HepG2 (cell line): Measurements from ENCODE around the gene INO80. TPM values are rescaled to one million over a fixed set of nuclear protein-coding genes. Genes with fewer than 3 reads are reported as not detected.

Experiments
- ELF3 ChIP-seq: IDR thresholded peaks from 2 replicates; pipeline ENCODE4 v1.6.1; 2016; ENCODE audit warnings: missing genetic modification reagents, missing compliant biosample characterization
- GATA4 ChIP-seq: sonication (generic); IDR thresholded peaks from 2 replicates; pipeline ENCODE4 v1.6.1; 2016; ENCODE audit warnings: antibody characterized with exemption, low read depth, borderline replicate concordance
- GATAD1 ChIP-seq: IDR thresholded peaks from 2 replicates; pipeline ENCODE4 v1.6.1; 2016; ENCODE audit warnings: missing genetic modification reagents, missing compliant biosample characterization
- GATAD2A ChIP-seq: IDR thresholded peaks from 2 replicates; pipeline ENCODE4 v1.6.1; 2016
- HNF4A ChIP-seq: sonication (generic); formaldehyde crosslinking; IDR thresholded peaks from 2 replicates; pipeline ENCODE4 v1.4.0; 2020; ENCODE audit warnings: missing genetic modification reagents
- HOXA5 ChIP-seq: sonication (generic); formaldehyde crosslinking; IDR thresholded peaks from 2 replicates; pipeline ENCODE4 v1.4.0; 2020; ENCODE audit warnings: missing genetic modification reagents
- KAT8 ChIP-seq: IDR thresholded peaks from 2 replicates; pipeline ENCODE4 v1.6.1; 2016; ENCODE audit warnings: missing genetic modification reagents, missing compliant biosample characterization
- KLF13 ChIP-seq: sonication (generic); formaldehyde crosslinking; IDR thresholded peaks from 2 replicates; pipeline ENCODE4 v1.4.0; 2020; ENCODE audit warnings: mild to moderate bottlenecking, missing genetic modification reagents
- MEF2D ChIP-seq: sonication (generic); formaldehyde crosslinking; IDR thresholded peaks from 2 replicates; pipeline ENCODE4 v1.5.1; 2020; ENCODE audit warnings: mild to moderate bottlenecking, missing genetic modification reagents
- MXD4 ChIP-seq: IDR thresholded peaks from 2 replicates; pipeline ENCODE4 v1.6.1; 2016; ENCODE audit warnings: mild to moderate bottlenecking, missing biosample characterization, missing genetic modification reagents
- NFE2L1 ChIP-seq: sonication (generic); formaldehyde crosslinking; IDR thresholded peaks from 2 replicates; pipeline ENCODE4 v1.4.0; 2020; ENCODE audit warnings: missing genetic modification reagents, mild to moderate bottlenecking, borderline replicate concordance
- TEAD2 ChIP-seq: sonication (generic); formaldehyde crosslinking; IDR thresholded peaks from 2 replicates; pipeline ENCODE4 v1.9.0; 2021; ENCODE audit warnings: missing genetic modification reagents
- YEATS4 ChIP-seq: sonication (generic); formaldehyde crosslinking; IDR thresholded peaks from 2 replicates; pipeline ENCODE4 v1.4.0; 2020; ENCODE audit warnings: missing genetic modification reagents, borderline replicate concordance
- ZFYVE20 ChIP-seq: sonication (generic); formaldehyde crosslinking; IDR thresholded peaks from 2 replicates; pipeline ENCODE4 v1.8.0; 2023; ENCODE audit warnings: low read depth, mild to moderate bottlenecking, moderate library complexity, missing genetic modification reagents, borderline replicate concordance
- ZIK1 ChIP-seq: sonication (generic); formaldehyde crosslinking; IDR thresholded peaks from 2 replicates; pipeline ENCODE4 v1.5.0; 2020; ENCODE audit warnings: mild to moderate bottlenecking, low read depth, missing genetic modification reagents, borderline replicate concordance
- ZNF12 ChIP-seq: sonication (generic); formaldehyde crosslinking; IDR thresholded peaks from 2 replicates; pipeline ENCODE4 v1.5.0; 2020; ENCODE audit warnings: missing genetic modification reagents
- ZNF296 ChIP-seq: sonication (generic); formaldehyde crosslinking; conservative IDR thresholded peaks from 2 replicates; pipeline ENCODE4 v1.5.0; 2020; ENCODE audit warnings: mild to moderate bottlenecking, missing genetic modification reagents
- ZNF501 ChIP-seq: sonication (generic); formaldehyde crosslinking; IDR thresholded peaks from 2 replicates; pipeline ENCODE4 v1.5.1; 2020; ENCODE audit warnings: mild to moderate bottlenecking, moderate library complexity, missing genetic modification reagents
- ZNF605 ChIP-seq: sonication (generic); formaldehyde crosslinking; IDR thresholded peaks from 2 replicates; pipeline ENCODE4 v1.8.0; 2022; ENCODE audit warnings: mild to moderate bottlenecking, missing genetic modification reagents
- ZNF746 ChIP-seq: sonication (generic); formaldehyde crosslinking; IDR thresholded peaks from 2 replicates; pipeline ENCODE4 v1.8.0; 2022; ENCODE audit warnings: mild to moderate bottlenecking, missing genetic modification reagents
- ZNF788 ChIP-seq: sonication (generic); formaldehyde crosslinking; IDR thresholded peaks from 2 replicates; pipeline ENCODE4 v1.5.0; 2020; ENCODE audit warnings: mild to moderate bottlenecking, missing genetic modification reagents, borderline replicate concordance
- polyA plus RNA-seq, 8 experiments: library from polyadenylated mRNA; depleted of rRNA in 3 of 8; stranded (reverse) in 7 of 8; unstranded in 1 of 8; fragments of >200 nt; fragmentation: Illumina TruSeq in 4 of 8; extraction: Trizol in 4 of 8; gene quantifications; 2 replicates each; pipeline versions ENCODE4 v1.2.1 to v1.2.3, GENCODE V29; 2011 to 2016; ENCODE audit warnings: low read depth in 4 of 8, missing spikeins in 1 of 8, mixed read lengths in 1 of 8; ENCODE audit not compliant: insufficient read depth in 1 of 8
- total RNA-seq, 5 experiments: library from RNA; depleted of rRNA; stranded (reverse); fragments of >200 nt; fragmentation: Illumina TruSeq; extraction: Trizol; gene quantifications; 2 replicates each; pipeline ENCODE4 v1.2.3, GENCODE V29; 2016; ENCODE audit warnings: low read depth in 1 of 5
- TF ChIP-seq, protein P1 (sequence below): IDR thresholded peaks from 2 replicates; pipeline ENCODE4 v1.6.1; 2016; ENCODE audit warnings: low read depth, borderline replicate concordance
- TF ChIP-seq, protein P2 (sequence below): sonication (generic); formaldehyde crosslinking; IDR thresholded peaks from 2 replicates; pipeline ENCODE4 v1.8.0; 2022; ENCODE audit warnings: low read depth, missing genetic modification reagents
- TF ChIP-seq, protein P3 (sequence below): sonication (generic); IDR thresholded peaks from 2 replicates; pipeline ENCODE4 v1.6.1; 2016; ENCODE audit warnings: low read depth, borderline replicate concordance
- TF ChIP-seq, protein P4 (sequence below): sonication (generic); formaldehyde crosslinking; IDR thresholded peaks from 2 replicates; pipeline ENCODE4 v1.5.0; 2020; ENCODE audit warnings: mild to moderate bottlenecking, missing genetic modification reagents, moderate library complexity
- TF ChIP-seq, protein P5 (sequence below): sonication (generic); formaldehyde crosslinking; IDR thresholded peaks from 2 replicates; pipeline ENCODE4 v1.4.0; 2020; ENCODE audit warnings: missing genetic modification reagents

The INO80 gene
- total and polyA plus RNA-seq, 2 of the 13 experiments (the other 11 are each of a cell fraction or from before 2014, with no cell fraction given): 3.6 to 14.8 TPM

DNA sequence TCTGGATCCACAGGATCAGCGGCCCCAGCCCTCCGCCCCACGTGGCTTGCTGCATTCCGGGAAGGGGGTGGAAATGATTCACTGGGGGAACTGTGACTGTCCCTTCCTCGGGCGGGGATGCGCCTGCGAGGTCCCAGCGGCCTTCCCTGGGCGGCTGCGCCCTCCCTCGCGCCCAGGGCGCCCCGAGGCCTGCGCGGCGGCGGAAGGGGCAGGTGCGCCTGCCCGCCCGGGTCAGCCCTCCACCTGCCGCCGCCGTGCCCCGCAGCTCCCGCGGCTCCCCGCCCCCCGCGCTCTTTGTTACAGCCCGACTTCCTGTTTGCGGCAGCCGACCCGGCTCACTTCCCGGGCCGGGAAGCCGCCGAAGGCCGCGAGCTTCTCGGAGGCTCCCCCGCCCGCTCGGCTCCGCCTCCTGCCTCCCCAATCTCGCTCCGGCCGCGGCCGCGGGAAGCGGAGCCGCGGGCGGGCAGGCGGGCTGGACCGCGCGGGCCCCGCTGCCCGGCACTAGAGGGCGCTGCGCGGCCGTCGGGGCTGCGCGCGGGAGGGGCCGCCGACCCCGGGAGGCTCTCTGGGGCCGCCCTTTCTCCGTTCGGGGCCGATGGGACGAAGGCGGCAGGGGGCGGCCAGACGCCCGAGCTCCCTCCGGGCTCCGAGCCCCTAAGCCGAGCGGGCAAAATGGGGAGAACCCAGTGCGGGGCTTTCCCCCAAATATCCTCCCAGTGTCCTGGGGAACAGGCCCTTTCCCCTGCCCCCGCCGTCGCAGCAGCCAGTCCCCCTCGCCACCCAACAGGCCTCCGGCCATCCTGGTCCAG is 174.3 kb downstream of the INO80 start (continued):
- TF ChIP-seq, protein P1, sequence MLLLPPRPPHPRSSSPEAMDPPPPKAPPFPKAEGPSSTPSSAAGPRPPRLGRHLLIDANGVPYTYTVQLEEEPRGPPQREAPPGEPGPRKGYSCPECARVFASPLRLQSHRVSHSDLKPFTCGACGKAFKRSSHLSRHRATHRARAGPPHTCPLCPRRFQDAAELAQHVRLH: peak; percentile 45; the same call in 1 of the 2 replicates
- TF ChIP-seq ZFYVE20 (CRISPR knock-in tag): peak; percentile 56; the same call in 1 of the 2 replicates
- TF ChIP-seq MXD4 (CRISPR knock-in tag): no peak
- no peak for TF ChIP-seq GATA4
- TF ChIP-seq GATAD1 (CRISPR knock-in tag): no peak
- TF ChIP-seq HOXA5 (CRISPR knock-in tag): 0 out of 2 replicates have a peak, but pooled peaks have one; percentile 12
- peak; percentile 73 for TF ChIP-seq ELF3 (CRISPR knock-in tag)
- no peak for TF ChIP-seq ZNF296 (CRISPR knock-in tag)
- TF ChIP-seq, protein P2, sequence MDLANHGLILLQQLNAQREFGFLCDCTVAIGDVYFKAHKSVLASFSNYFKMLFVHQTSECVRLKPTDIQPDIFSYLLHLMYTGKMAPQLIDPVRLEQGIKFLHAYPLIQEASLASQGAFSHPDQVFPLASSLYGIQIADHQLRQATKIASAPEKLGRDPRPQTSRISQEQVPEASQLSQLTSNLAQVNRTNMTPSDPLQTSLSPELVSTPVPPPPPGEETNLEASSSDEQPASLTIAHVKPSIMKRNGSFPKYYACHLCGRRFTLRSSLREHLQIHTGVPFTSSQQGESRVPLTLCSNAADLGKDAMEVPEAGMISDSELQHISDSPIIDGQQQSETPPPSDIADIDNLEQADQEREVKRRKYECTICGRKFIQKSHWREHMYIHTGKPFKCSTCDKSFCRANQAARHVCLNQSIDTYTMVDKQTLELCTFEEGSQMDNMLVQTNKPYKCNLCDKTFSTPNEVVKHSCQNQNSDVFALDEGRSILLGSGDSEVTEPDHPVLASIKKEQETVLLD (CRISPR knock-in tag): no peak; the same call in none of the 2 replicates
- 0 out of 2 replicates have a peak, but pooled peaks have one; percentile 30 for TF ChIP-seq ZNF746 (CRISPR knock-in tag)
- TF ChIP-seq, protein P3, sequence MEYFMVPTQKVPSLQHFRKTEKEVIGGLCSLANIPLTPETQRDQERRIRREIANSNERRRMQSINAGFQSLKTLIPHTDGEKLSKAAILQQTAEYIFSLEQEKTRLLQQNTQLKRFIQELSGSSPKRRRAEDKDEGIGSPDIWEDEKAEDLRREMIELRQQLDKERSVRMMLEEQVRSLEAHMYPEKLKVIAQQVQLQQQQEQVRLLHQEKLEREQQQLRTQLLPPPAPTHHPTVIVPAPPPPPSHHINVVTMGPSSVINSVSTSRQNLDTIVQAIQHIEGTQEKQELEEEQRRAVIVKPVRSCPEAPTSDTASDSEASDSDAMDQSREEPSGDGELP: no peak
- TF ChIP-seq KAT8: no peak
- no peak for TF ChIP-seq GATAD2A (CRISPR knock-in tag)
- peak; percentile 46; the same call in 1 of the 2 replicates for TF ChIP-seq ZNF12 (CRISPR knock-in tag)
- TF ChIP-seq HNF4A: no peak
- peak; percentile 69; the same call in 1 of the 2 replicates for TF ChIP-seq ZIK1 (CRISPR knock-in tag)
- TF ChIP-seq, protein P4, sequence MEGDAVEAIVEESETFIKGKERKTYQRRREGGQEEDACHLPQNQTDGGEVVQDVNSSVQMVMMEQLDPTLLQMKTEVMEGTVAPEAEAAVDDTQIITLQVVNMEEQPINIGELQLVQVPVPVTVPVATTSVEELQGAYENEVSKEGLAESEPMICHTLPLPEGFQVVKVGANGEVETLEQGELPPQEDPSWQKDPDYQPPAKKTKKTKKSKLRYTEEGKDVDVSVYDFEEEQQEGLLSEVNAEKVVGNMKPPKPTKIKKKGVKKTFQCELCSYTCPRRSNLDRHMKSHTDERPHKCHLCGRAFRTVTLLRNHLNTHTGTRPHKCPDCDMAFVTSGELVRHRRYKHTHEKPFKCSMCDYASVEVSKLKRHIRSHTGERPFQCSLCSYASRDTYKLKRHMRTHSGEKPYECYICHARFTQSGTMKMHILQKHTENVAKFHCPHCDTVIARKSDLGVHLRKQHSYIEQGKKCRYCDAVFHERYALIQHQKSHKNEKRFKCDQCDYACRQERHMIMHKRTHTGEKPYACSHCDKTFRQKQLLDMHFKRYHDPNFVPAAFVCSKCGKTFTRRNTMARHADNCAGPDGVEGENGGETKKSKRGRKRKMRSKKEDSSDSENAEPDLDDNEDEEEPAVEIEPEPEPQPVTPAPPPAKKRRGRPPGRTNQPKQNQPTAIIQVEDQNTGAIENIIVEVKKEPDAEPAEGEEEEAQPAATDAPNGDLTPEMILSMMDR (CRISPR knock-in tag): peak; percentile 57
- no peak for TF ChIP-seq NFE2L1
- TF ChIP-seq ZNF605: no peak
- TF ChIP-seq KLF13 (CRISPR knock-in tag): no peak
- TF ChIP-seq MEF2D: no peak
- TF ChIP-seq, protein P5, sequence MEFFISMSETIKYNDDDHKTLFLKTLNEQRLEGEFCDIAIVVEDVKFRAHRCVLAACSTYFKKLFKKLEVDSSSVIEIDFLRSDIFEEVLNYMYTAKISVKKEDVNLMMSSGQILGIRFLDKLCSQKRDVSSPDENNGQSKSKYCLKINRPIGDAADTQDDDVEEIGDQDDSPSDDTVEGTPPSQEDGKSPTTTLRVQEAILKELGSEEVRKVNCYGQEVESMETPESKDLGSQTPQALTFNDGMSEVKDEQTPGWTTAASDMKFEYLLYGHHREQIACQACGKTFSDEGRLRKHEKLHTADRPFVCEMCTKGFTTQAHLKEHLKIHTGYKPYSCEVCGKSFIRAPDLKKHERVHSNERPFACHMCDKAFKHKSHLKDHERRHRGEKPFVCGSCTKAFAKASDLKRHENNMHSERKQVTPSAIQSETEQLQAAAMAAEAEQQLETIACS (CRISPR knock-in tag): peak; percentile 24; the same call in 1 of the 2 replicates
- peak; percentile 85 for TF ChIP-seq YEATS4 (CRISPR knock-in tag)
- TF ChIP-seq ZNF788 (CRISPR knock-in tag): peak; percentile 71; the same call in 1 of the 2 replicates
- 0 out of 2 replicates have a peak, but pooled peaks have one; percentile 10 for TF ChIP-seq TEAD2 (CRISPR knock-in tag)
- 0 out of 2 replicates have a peak, but pooled peaks have one; percentile 9 for TF ChIP-seq ZNF501 (CRISPR knock-in tag)
